22Rv1 (cell line): ENCODE measurements around the gene AGXT.

Experiments
- CTCF ChIP-seq: fragments of 450-650 bp; IDR thresholded peaks from 2 replicates; pipeline ENCODE4 v1.5.1; 2017; ENCODE audit warnings: mild to moderate bottlenecking
- ZFX ChIP-seq: fragments of 450-650 bp; IDR thresholded peaks from 2 replicates; pipeline ENCODE4 v1.6.1; 2017; ENCODE audit warnings: antibody characterized with exemption, borderline replicate concordance

GRCh38 chr2:240879105-240879504 is 10.5 kb downstream of the AGXT start:
- TF ChIP-seq CTCF (no peak), ZFX (no peak)
